Type B pancreatic cell (in vitro differentiated cells): ENCODE measurements around the gene TFPI. TPM values are rescaled to one million over a fixed set of nuclear protein-coding genes. Genes with fewer than 3 reads are reported as not detected.

Source experiments
- DNase-seq: peaks from one replicate; pipeline ENCODE4 v3.0.0; 2021; ENCODE audit warnings: mixed read lengths; ENCODE audit not compliant: unreplicated experiment; ENCODE audit errors: extremely low spot score
- H3K27ac Mint-ChIP-seq: 2 replicates; pipeline ENCODE4 v1.8.0; 2021; ENCODE audit warnings: mild to moderate bottlenecking, mixed read lengths
- H3K27me3 Mint-ChIP-seq: 2 replicates; pipeline ENCODE4 v1.8.0; 2021; ENCODE audit warnings: mixed read lengths
- H3K36me3 Mint-ChIP-seq: 2 replicates; pipeline ENCODE4 v1.8.0; 2021; ENCODE audit warnings: mixed read lengths
- H3K4me1 Mint-ChIP-seq: one replicate; pipeline ENCODE4 v1.8.0; 2021; ENCODE audit warnings: mixed read lengths; ENCODE audit not compliant: unreplicated experiment
- H3K4me3 Mint-ChIP-seq: 2 replicates; pipeline ENCODE4 v1.8.0; 2021; ENCODE audit warnings: mild to moderate bottlenecking, mixed read lengths
- H3K9me3 Mint-ChIP-seq: 2 replicates; pipeline ENCODE4 v1.8.0; 2021; ENCODE audit warnings: mixed read lengths
- total RNA-seq: library from RNA; stranded (reverse); gene quantifications from 2 replicates; pipeline ENCODE4 v1.2.1, GENCODE V29; 2021; ENCODE audit warnings: low replicate concordance
- TF ChIP-seq, protein P1 (sequence below): fragments of 200-600 bp; sonication (generic); conservative IDR thresholded peaks from 2 replicates; pipeline ENCODE4 v1.5.0; 2021; ENCODE audit warnings: antibody characterized with exemption, mild to moderate bottlenecking

TFPI gene
- total RNA-seq, 1 donor from 2014 or later = 12.2 TPM

DNA sequence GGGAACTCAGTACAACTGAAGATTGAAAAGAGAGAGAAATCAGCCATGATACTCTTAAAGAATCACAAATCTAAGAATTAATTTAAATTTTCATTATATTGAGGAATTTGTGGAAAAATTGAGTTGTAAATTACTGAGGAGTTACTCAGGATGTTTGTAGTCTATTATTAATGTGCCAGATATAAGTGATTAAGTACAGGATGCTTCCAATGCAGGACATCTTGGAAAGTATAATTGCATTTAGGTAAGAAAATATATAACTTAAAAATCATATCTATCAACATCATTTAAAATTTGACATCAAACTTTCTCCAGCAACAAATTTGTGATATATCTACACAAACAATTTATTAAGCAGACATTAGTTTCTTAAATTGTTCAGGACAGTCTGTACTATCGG lies 107.5 kb downstream of the TFPI start:
- H3K36me3 Mint-ChIP-seq = no peaks in the 10 kb centered on the region
- TF ChIP-seq, protein P1, sequence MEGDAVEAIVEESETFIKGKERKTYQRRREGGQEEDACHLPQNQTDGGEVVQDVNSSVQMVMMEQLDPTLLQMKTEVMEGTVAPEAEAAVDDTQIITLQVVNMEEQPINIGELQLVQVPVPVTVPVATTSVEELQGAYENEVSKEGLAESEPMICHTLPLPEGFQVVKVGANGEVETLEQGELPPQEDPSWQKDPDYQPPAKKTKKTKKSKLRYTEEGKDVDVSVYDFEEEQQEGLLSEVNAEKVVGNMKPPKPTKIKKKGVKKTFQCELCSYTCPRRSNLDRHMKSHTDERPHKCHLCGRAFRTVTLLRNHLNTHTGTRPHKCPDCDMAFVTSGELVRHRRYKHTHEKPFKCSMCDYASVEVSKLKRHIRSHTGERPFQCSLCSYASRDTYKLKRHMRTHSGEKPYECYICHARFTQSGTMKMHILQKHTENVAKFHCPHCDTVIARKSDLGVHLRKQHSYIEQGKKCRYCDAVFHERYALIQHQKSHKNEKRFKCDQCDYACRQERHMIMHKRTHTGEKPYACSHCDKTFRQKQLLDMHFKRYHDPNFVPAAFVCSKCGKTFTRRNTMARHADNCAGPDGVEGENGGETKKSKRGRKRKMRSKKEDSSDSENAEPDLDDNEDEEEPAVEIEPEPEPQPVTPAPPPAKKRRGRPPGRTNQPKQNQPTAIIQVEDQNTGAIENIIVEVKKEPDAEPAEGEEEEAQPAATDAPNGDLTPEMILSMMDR = no peak
- no peak overlapping the region for H3K27ac Mint-ChIP-seq
- no peaks in the 10 kb centered on the region for H3K9me3 Mint-ChIP-seq
- DNase-seq = no peak
- peak overlapping the region; percentile 26 for H3K4me3 Mint-ChIP-seq
- peaks cover 6% of the 10 kb centered on the region for H3K4me1 Mint-ChIP-seq
- H3K27me3 Mint-ChIP-seq = no peaks in the 10 kb centered on the region

DNA sequence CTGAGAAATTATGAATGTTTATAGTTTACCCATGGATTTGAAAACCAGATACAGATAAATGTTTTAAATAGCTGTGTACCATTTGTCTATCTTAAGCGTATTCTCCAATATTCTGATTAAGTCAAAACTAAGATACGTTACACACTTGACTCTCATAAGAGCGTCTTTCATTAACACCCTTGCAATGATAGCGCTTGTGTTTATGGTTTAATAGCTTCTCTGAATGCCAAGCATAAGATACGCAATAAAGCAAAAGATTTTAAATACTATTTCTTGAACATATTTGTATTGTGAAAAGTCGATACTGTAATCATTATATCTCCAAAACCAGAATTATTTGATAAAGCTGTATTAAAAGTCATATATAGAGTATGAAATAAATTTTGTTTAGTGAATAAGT lies 109.2 kb downstream of the TFPI start:
- peaks cover 6% of the 10 kb centered on the region for H3K4me1 Mint-ChIP-seq

DNA sequence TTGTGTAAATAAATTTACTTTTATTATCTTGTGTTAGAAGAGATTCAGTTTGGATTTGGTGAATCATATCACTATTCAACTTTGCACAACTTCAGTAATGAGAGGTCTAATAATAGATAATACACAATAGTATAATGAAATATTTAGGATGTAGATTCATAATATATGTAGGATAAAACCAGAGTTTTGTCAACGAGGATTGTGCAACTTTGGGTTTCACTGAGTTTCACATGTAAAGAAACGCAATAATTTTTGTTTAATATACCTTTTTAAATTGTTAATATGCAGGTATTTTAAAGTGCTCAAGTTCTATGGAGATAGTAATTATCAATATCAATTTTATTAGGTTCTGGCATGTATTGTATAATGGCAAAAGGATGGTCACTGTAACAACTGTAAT lies 111.5 kb downstream of the TFPI start:
- no peaks in the 10 kb centered on the region for H3K36me3 Mint-ChIP-seq
- H3K27me3 Mint-ChIP-seq = no peaks in the 10 kb centered on the region
- H3K27ac Mint-ChIP-seq = no peak overlapping the region
- H3K4me3 Mint-ChIP-seq = no peak overlapping the region
- no peaks in the 10 kb centered on the region for H3K4me1 Mint-ChIP-seq
- TF ChIP-seq, protein P1 = no peak
- DNase-seq = no peak
- no peaks in the 10 kb centered on the region for H3K9me3 Mint-ChIP-seq

More for the DNA sequence above, 109.2 kb downstream of the TFPI start:
- DNase-seq = no peak
- Mint-ChIP-seq H3K4me3 (no peak overlapping the region), H3K36me3 (no peaks in the 10 kb centered on the region), H3K27me3 (no peaks in the 10 kb centered on the region), H3K9me3 (no peaks in the 10 kb centered on the region), H3K27ac (no peak overlapping the region)
- TF ChIP-seq, protein P1 = no peak

DNA sequence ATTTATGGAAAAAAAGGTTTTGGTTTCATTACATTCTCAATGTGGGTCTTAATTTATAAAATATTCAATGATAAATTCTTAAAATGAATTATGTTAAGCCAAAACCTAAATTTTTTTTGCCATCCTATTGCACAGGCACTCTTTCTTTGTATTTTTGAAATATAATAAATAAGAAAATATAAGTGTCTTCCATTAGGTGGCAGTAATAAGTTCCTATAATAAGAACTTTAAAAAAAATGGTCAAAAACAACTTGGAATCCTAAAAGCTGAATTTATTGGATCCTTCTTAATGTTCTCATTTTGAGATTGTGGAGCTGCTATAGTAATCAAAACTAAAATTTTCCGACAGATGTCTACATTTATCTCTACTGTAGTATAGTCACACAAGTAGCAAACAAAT lies 111.9 kb downstream of the TFPI start:
- DNase-seq = no peak
- Mint-ChIP-seq H3K4me1 (no peaks in the 10 kb centered on the region), H3K36me3 (no peaks in the 10 kb centered on the region), H3K4me3 (no peak overlapping the region), H3K9me3 (no peaks in the 10 kb centered on the region), H3K27me3 (no peaks in the 10 kb centered on the region), H3K27ac (no peak overlapping the region)
- TF ChIP-seq, protein P1 = peak; percentile 34

DNA sequence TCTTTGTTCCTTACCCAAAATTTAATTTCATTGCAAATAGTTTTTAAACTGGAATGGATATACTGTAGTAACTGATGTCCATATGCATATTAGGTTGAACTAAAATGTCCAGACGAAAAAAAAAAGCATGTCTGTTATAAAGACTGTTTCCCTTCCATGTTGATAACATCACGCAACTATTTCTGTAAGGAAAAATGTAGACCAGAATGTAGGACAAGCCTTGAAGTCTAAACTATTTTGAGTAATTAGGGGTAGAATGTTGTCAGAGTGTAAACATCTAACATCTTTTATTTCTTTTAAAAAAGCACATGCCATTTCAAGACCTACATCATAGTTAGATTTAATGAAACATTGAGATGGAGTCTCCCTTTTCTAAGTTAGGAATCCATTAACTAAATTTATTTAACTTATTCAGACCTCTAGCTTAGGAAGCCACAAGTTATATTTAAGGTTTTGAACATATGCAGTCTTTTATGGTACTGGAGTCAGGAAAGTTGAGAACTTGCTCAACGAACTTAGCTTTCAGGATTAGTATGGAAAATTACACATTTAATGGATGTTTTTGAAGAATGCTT lies 114.0 kb downstream of the TFPI start:
- TF ChIP-seq, protein P1 = no peak
- Mint-ChIP-seq H3K9me3 (no peaks in the 10 kb centered on the region), H3K27ac (no peak overlapping the region), H3K36me3 (no peaks in the 10 kb centered on the region), H3K4me1 (peaks cover under 1% of the 10 kb centered on the region), H3K4me3 (no peak overlapping the region), H3K27me3 (no peaks in the 10 kb centered on the region)
- DNase-seq = no peak

DNA sequence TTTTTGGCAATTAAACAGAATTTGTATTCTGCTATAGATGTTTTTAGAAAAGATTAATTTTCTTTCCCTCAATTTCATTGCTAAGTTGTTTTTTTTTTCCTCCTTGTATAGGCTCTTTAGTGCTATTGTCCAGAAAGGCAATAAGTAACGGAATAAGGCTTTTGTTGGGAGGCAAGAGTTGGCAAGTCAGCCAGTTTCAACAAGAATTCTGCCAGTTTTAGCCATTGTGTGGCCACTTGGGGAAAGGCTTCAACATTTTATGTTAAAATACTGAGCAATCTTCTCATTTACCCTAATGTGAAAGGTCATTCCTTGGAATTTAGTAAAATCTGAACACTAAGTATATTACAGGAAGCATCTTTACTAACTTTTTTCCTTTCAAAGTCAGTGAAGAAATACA lies 115.8 kb downstream of the TFPI start:
- Mint-ChIP-seq H3K4me1 (peaks cover 8% of the 10 kb centered on the region), H3K27ac (no peak overlapping the region), H3K9me3 (no peaks in the 10 kb centered on the region), H3K4me3 (no peak overlapping the region), H3K36me3 (no peaks in the 10 kb centered on the region), H3K27me3 (no peaks in the 10 kb centered on the region)
- TF ChIP-seq, protein P1 = no peak
- DNase-seq = no peak
